ENCODE measurements around the gene ARRB1.

The ARRB1 gene

GRCh38 chr11:75269367-75269660 is 82.1 kb downstream of the ARRB1 start:
- no peak overlapping the region for H3K4me3 Mint-ChIP-seq
- H3K27ac Mint-ChIP-seq: no peak overlapping the region
- H3K36me3 Mint-ChIP-seq (ENCODE audit: low read depth): peaks cover 10% of the 10 kb centered on the region
- H3K27me3 Mint-ChIP-seq (ENCODE audit: low read depth): no peaks in the 10 kb centered on the region
- no peaks in the 10 kb centered on the region for H3K9me3 Mint-ChIP-seq
- H3K4me1 Mint-ChIP-seq (ENCODE audit: low read depth): no peaks in the 10 kb centered on the region
- no peak for DNase-seq (ENCODE audit: low spot score)

GRCh38 chr11:75268626-75269366 is 82.7 kb downstream of the ARRB1 start:
- Mint-ChIP-seq H3K36me3 (ENCODE audit: low read depth) (peaks cover 6% of the 10 kb centered on the region), H3K27ac (no peak overlapping the region), H3K9me3 (no peaks in the 10 kb centered on the region), H3K4me1 (ENCODE audit: low read depth) (peaks cover 5% of the 10 kb centered on the region), H3K4me3 (no peak overlapping the region), H3K27me3 (ENCODE audit: low read depth) (no peaks in the 10 kb centered on the region)
- DNase-seq (ENCODE audit: low spot score): no peak

DNA sequence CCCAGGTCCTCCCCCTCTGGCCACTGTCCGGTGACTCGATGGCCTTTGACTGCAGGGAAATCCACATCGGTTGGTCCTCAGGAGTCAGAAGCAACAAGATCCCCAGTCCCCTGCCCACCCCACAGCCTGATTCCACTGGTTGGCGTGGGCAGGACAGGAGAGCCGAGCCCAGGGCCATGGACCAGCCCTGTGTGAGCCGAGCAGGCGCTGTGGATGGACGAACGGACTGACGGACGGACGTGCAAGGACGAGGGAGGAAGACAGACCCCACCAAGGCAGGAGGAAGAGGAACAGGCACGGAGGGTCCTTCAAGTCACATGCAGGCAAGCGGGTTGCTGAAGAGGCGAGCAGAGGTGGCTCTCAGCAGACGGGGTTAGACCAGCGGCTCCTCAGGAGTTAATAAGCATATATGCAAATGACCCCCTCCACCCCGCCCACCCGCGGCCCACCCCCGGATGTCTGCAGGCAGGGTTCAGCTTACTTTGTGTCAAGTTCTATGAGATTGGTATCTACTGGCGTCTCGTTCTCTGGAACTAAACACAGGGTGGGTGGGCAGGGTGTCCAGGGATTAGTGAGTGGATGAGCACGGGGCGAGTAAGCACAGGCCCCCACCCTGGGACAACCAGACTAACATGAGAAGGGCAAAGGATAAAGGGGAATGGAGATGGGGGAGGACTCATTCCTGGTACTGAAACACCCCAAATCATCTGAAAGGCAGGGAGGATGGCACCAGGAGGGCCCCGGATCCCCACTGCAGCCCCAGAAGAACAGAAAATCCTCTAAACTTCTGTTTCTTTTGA is 84.1 kb downstream of the ARRB1 start:
- Mint-ChIP-seq H3K4me3 (no peak overlapping the region), H3K4me1 (ENCODE audit: low read depth) (peaks cover 5% of the 10 kb centered on the region), H3K9me3 (no peaks in the 10 kb centered on the region), H3K36me3 (ENCODE audit: low read depth) (peaks cover 2% of the 10 kb centered on the region), H3K27ac (no peak overlapping the region), H3K27me3 (ENCODE audit: low read depth) (no peaks in the 10 kb centered on the region)
- no peak for DNase-seq (ENCODE audit: low spot score)

DNA sequence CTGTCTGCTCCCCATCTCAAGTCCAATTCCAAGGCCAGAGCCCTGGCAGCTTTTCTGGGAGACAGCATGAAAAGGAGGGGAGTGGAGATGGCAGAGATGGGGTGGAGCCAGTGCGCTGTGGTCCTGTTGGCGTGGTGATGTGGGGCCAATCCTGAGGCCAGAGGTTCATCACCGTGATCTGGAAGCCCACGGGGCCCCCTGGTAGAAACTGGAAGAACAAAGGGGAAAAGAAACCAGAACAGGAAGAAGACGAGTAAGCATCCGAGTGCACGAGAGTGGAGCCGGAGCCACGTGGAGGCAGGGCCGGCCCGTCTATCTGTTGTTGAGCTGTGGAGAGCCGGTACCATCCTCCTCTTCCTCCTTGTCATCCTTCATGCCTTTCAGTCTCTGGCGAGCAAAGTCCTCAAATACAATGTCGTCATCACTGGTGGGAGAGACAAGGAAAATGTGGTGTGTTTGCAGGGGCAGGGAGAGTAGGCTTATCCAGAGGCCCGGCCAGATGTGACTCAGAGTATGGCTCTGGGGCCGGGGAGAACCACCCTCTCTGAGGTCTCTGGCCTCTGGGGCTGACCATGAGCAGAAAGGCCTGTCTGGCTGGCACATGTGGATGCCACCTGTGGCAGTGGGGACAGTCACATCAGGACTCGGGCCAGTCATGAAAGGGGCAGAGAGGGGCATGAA is 85.5 kb downstream of the ARRB1 start:
- no peak for DNase-seq (ENCODE audit: low spot score)
- H3K4me3 Mint-ChIP-seq: no peak overlapping the region
- H3K4me1 Mint-ChIP-seq (ENCODE audit: low read depth): peaks cover 12% of the 10 kb centered on the region
- H3K27ac Mint-ChIP-seq: peak overlapping the region; percentile 6
- H3K9me3 Mint-ChIP-seq: no peaks in the 10 kb centered on the region
- no peaks in the 10 kb centered on the region for H3K27me3 Mint-ChIP-seq (ENCODE audit: low read depth)
- H3K36me3 Mint-ChIP-seq (ENCODE audit: low read depth): no peaks in the 10 kb centered on the region

GRCh38 chr11:75264971-75265370 is 86.5 kb downstream of the ARRB1 start:
- Mint-ChIP-seq H3K9me3 (no peaks in the 10 kb centered on the region), H3K4me1 (ENCODE audit: low read depth) (peaks cover 13% of the 10 kb centered on the region), H3K36me3 (ENCODE audit: low read depth) (no peaks in the 10 kb centered on the region), H3K27ac (no peak overlapping the region), H3K4me3 (no peak overlapping the region), H3K27me3 (ENCODE audit: low read depth) (no peaks in the 10 kb centered on the region)
- no peak for DNase-seq (ENCODE audit: low spot score)

DNA sequence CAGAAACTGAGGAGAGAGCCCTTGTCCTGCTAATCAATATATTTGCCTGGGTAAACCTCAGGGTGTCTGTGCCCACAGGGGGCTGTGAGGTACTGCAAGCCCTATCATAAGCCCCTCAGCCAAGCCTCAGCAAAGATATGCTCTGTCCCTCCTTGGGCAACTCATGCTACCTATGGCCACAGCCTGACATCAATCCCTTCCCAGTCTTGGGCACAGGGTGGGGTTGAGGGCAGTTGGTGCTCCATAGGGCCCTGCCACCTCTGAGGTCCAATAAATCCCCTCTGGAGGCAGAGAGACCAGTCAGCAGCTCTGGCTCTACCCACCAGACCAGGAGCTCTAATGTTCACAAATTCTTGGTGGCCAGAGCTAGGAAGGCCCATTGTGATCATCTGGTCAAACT is 87.1 kb downstream of the ARRB1 start:
- Mint-ChIP-seq H3K9me3 (no peaks in the 10 kb centered on the region), H3K27ac (no peak overlapping the region), H3K36me3 (ENCODE audit: low read depth) (no peaks in the 10 kb centered on the region), H3K4me3 (no peak overlapping the region), H3K27me3 (ENCODE audit: low read depth) (no peaks in the 10 kb centered on the region), H3K4me1 (ENCODE audit: low read depth) (peaks cover 13% of the 10 kb centered on the region)
- no peak for DNase-seq (ENCODE audit: low spot score)

GRCh38 chr11:75263944-75264349 is 87.5 kb downstream of the ARRB1 start:
- Mint-ChIP-seq H3K27ac (peak overlapping the region; percentile 9), H3K9me3 (no peaks in the 10 kb centered on the region), H3K36me3 (ENCODE audit: low read depth) (no peaks in the 10 kb centered on the region), H3K4me3 (no peak overlapping the region), H3K27me3 (ENCODE audit: low read depth) (no peaks in the 10 kb centered on the region), H3K4me1 (ENCODE audit: low read depth) (peaks cover 13% of the 10 kb centered on the region)
- no peak for DNase-seq (ENCODE audit: low spot score)

- no peak overlapping the region for H3K4me3 Mint-ChIP-seq
- DNase-seq (ENCODE audit: low spot score): no peak
- no peaks in the 10 kb centered on the region for H3K9me3 Mint-ChIP-seq
- H3K4me1 Mint-ChIP-seq (ENCODE audit: low read depth): peaks cover 13% of the 10 kb centered on the region
- no peaks in the 10 kb centered on the region for H3K36me3 Mint-ChIP-seq (ENCODE audit: low read depth)
- peak overlapping the region; percentile 9 for H3K27ac Mint-ChIP-seq
- peaks cover 3% of the 10 kb centered on the region for H3K27me3 Mint-ChIP-seq (ENCODE audit: low read depth)
Measured at GRCh38 chr11:75262961-75263852, 88.3 kb downstream of the ARRB1 start.

- DNase-seq (ENCODE audit: low spot score): no peak
- Mint-ChIP-seq H3K9me3 (no peaks in the 10 kb centered on the region), H3K27ac (no peak overlapping the region), H3K4me1 (ENCODE audit: low read depth) (peaks cover 13% of the 10 kb centered on the region), H3K36me3 (ENCODE audit: low read depth) (no peaks in the 10 kb centered on the region), H3K27me3 (ENCODE audit: low read depth) (peaks cover 9% of the 10 kb centered on the region), H3K4me3 (no peak overlapping the region)
Measured at GRCh38 chr11:75262436-75262835, 89.0 kb downstream of the ARRB1 start.

- Mint-ChIP-seq H3K27me3 (ENCODE audit: low read depth) (peaks cover 13% of the 10 kb centered on the region), H3K4me1 (ENCODE audit: low read depth) (peaks cover 13% of the 10 kb centered on the region), H3K36me3 (ENCODE audit: low read depth) (no peaks in the 10 kb centered on the region), H3K27ac (no peak overlapping the region), H3K4me3 (no peak overlapping the region), H3K9me3 (no peaks in the 10 kb centered on the region)
- no peak for DNase-seq (ENCODE audit: low spot score)
Measured at GRCh38 chr11:75261902-75262361, 89.5 kb downstream of the ARRB1 start.

- peaks cover 23% of the 10 kb centered on the region for H3K27me3 Mint-ChIP-seq (ENCODE audit: low read depth)
- H3K36me3 Mint-ChIP-seq (ENCODE audit: low read depth): no peaks in the 10 kb centered on the region
- no peak overlapping the region for H3K4me3 Mint-ChIP-seq
- no peak for DNase-seq (ENCODE audit: low spot score)
- peaks cover 13% of the 10 kb centered on the region for H3K4me1 Mint-ChIP-seq (ENCODE audit: low read depth)
- H3K27ac Mint-ChIP-seq: no peak overlapping the region
- no peaks in the 10 kb centered on the region for H3K9me3 Mint-ChIP-seq
Measured at GRCh38 chr11:75260396-75261170, 90.9 kb downstream of the ARRB1 start.

- no peak overlapping the region for H3K27ac Mint-ChIP-seq
- no peak overlapping the region for H3K4me3 Mint-ChIP-seq
- no peak for DNase-seq (ENCODE audit: low spot score)
- peaks cover 40% of the 10 kb centered on the region for H3K27me3 Mint-ChIP-seq (ENCODE audit: low read depth)
- no peaks in the 10 kb centered on the region for H3K4me1 Mint-ChIP-seq (ENCODE audit: low read depth)
- H3K36me3 Mint-ChIP-seq (ENCODE audit: low read depth): no peaks in the 10 kb centered on the region
- no peaks in the 10 kb centered on the region for H3K9me3 Mint-ChIP-seq
Measured at GRCh38 chr11:75254326-75254725, 97.1 kb downstream of the ARRB1 start.

- no peak overlapping the region for H3K27ac Mint-ChIP-seq
- H3K27me3 Mint-ChIP-seq (ENCODE audit: low read depth): peaks cover 17% of the 10 kb centered on the region
- H3K9me3 Mint-ChIP-seq: no peaks in the 10 kb centered on the region
Measured at GRCh38 chr11:75249704-75250103, 101.8 kb downstream of the ARRB1 start.

More at GRCh38 chr11:75249704-75250103, 101.8 kb downstream of the ARRB1 start:
- Mint-ChIP-seq H3K4me1 (ENCODE audit: low read depth) (peaks cover 3% of the 10 kb centered on the region), H3K4me3 (no peak overlapping the region), H3K36me3 (ENCODE audit: low read depth) (no peaks in the 10 kb centered on the region)
- DNase-seq (ENCODE audit: low spot score): no peak

All from T-helper 2 cell treated with Interferon-gamma antibody and Interleukin-4, amounts not matched to agents 5 μg/mL and 100 μg/mL, for 36 hours (primary cell).